Psoas muscle (tissue), 8 donors: ENCODE data around the gene CENPQ. TPM values are rescaled to one million over a fixed set of nuclear protein-coding genes. Genes with fewer than 3 reads are reported as not detected.

Experiments used
- ATAC-seq, 4 donors: fragments of 200-7000 bp; cut with Tn5 transposase; one replicate each; pipeline ENCODE4 v1.9.1; 2020; ENCODE audit warnings: moderate library complexity in 3 of 4, mild to moderate bottlenecking in 2 of 4
- DNase-seq, 2 donors: peaks; one replicate each; pipeline ENCODE4 v3.0.0-alpha.2; 2020
- H3K27ac ChIP-seq: fragments of 200-600 bp; one replicate; pipeline ENCODE4 v1.8.0; 2022
- H3K27me3 ChIP-seq, 3 donors: fragments of 200-600 bp in 1 of 3; one replicate each; pipeline versions ENCODE4 v1.6.1 to v1.8.0; 2013 to 2022; ENCODE audit warnings: low read length in 2 of 3, mild to moderate bottlenecking in 2 of 3, moderate library complexity in 1 of 3; ENCODE audit not compliant: insufficient read depth in 3 of 3
- H3K36me3 ChIP-seq, 2 donors: fragments of 200-600 bp in 1 of 2; one replicate each; pipeline versions ENCODE4 v1.6.1 to v1.8.0; 2013 to 2022; ENCODE audit warnings: low read depth in 1 of 2, mild to moderate bottlenecking in 1 of 2, moderate library complexity in 1 of 2; ENCODE audit not compliant: insufficient read depth in 1 of 2
- H3K4me1 ChIP-seq: fragments of 200-600 bp; one replicate; pipeline ENCODE4 v1.8.0; 2022
- H3K4me3 ChIP-seq: fragments of 200-600 bp; one replicate; pipeline ENCODE4 v1.8.0; 2022; ENCODE audit warnings: mild to moderate bottlenecking
- H3K9me3 ChIP-seq: fragments of 200-600 bp; one replicate; pipeline ENCODE4 v1.8.0; 2022
- CTCF ChIP-seq: fragments of 200-600 bp; IDR thresholded peaks from one replicate; pipeline ENCODE4 v1.8.0; 2022; ENCODE audit warnings: antibody characterized with exemption
- WGBS, 3 donors: extraction: QIAGEN DNeasy Blood & Tissue Kit; methylation state at CpG; one replicate each; pipeline versions ENCODE4 v1.1.6 to v1.1.7; 2013; 5-methylcytosine and 5-hydroxymethylcytosine counted together
- intact Hi-C, 2 donors: fragments of 100-400 bp; cut with DNase I; formaldehyde crosslinking; loops; one replicate each; pipeline versions ENCODE4 v1.11.0 to v1.14.2; 2022
- polyA plus RNA-seq, 3 donors: library from polyadenylated mRNA; stranded (reverse); fragments of 200-250 nt; gene quantifications; one replicate each; pipeline ENCODE4 v1.2.3, GENCODE V29; 2013
- total RNA-seq, 4 donors: library from RNA; stranded (reverse); fragmentation: NEBNext Ultra II Directional in 2 of 4; extraction: Animal tissue kit (Norgen Biotek cat#: 25700) in 2 of 4; gene quantifications; one replicate each; pipeline versions ENCODE4 v1.2.1 to v1.2.4, GENCODE V29; 2021 to 2023
- donor health status: healthy with polysubstance abuse.
- donor health status: DM: no; HTN: no; CAD: no; lungs with moderate emphysema.
- donor health status: Bipolar disorder and iron deficiency.
- donor health status: healthy.
- donor health status: DM: yes; HTN: yes; CAD: no.
- donor health status: DM: no; HTN: no; CAD: no.
- donor health status: DM: no; HTN: no; CAD: no.
- donor health status: DM: yes; HTN: yes; CAD: no.

The CENPQ gene
- total and polyA plus RNA-seq, 7 donors, result 1.9 to 5.5 (median 3.5) TPM

DNA sequence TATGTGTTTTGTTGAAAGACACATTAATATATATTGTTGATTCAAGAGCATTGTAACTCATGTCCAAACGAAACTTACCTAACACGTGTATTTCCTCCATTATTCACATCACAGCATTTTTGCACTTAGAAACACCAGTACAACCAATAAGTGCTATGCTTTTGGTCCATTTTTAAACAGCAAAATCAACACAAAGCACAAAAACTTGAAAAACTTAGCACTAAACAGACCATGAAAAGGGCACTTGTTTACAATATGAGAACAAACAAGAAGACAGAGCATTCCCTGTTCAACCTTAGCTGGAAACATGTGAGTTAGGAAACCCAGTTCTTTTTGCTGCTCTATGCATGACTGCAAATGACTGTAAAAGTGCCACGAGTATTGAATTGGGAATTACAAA is 46.2 kb downstream of the CENPQ start:
- Histone ChIP-seq H3K27me3 (peaks cover 0 to 2% (median 0%) of the 10 kb centered on the region in 3 donors), H3K4me1 (no peaks in the 10 kb centered on the region), H3K27ac (no peak overlapping the region), H3K9me3 (no peaks in the 10 kb centered on the region), H3K36me3 (no peaks in the 10 kb centered on the region), H3K4me3 (no peak overlapping the region)
- TF ChIP-seq CTCF, result no peak
- ATAC-seq, result no peak
- no peak for DNase-seq
- intact Hi-C loops, result no loop called here
- 66 to 83% (median 73%) methylated on average over 3 of the region's 3 CpGs for WGBS, 3 donors

GRCh38 chr6:49513153-49513989 is 50.2 kb downstream of the CENPQ start:
- Histone ChIP-seq H3K27me3 (peaks cover 0 to 2% (median 0%) of the 10 kb centered on the region in 3 donors), H3K27ac (no peak overlapping the region), H3K4me1 (no peaks in the 10 kb centered on the region), H3K4me3 (no peak overlapping the region), H3K36me3 (no peaks in the 10 kb centered on the region), H3K9me3 (no peaks in the 10 kb centered on the region)
- DNase-seq (no peak), ATAC-seq (no peak)
- WGBS, 3 donors, result 79 to 85% (median 81%) methylated on average over 2 of the region's 2 CpGs
- intact Hi-C loops, result no loop called here
- TF ChIP-seq CTCF, result no peak

- no peaks in the 10 kb centered on the region for H3K4me1 ChIP-seq
- H3K27ac ChIP-seq, result no peak overlapping the region
- ATAC-seq, result no peak
- peaks cover 0 to 2% (median 0%) of the 10 kb centered on the region in 3 donors for H3K27me3 ChIP-seq
- H3K36me3 ChIP-seq, result no peaks in the 10 kb centered on the region
- intact Hi-C loops, result no loop called here
- no peaks in the 10 kb centered on the region for H3K9me3 ChIP-seq
- WGBS, 3 donors, result 72 to 77% (median 73%) methylated on average over 8 of the region's 8 CpGs
- DNase-seq, result no peak
- TF ChIP-seq CTCF, result no peak
- no peak overlapping the region for H3K4me3 ChIP-seq
Measured at GRCh38 chr6:49514571-49515484, 51.7 kb downstream of the CENPQ start.

DNA sequence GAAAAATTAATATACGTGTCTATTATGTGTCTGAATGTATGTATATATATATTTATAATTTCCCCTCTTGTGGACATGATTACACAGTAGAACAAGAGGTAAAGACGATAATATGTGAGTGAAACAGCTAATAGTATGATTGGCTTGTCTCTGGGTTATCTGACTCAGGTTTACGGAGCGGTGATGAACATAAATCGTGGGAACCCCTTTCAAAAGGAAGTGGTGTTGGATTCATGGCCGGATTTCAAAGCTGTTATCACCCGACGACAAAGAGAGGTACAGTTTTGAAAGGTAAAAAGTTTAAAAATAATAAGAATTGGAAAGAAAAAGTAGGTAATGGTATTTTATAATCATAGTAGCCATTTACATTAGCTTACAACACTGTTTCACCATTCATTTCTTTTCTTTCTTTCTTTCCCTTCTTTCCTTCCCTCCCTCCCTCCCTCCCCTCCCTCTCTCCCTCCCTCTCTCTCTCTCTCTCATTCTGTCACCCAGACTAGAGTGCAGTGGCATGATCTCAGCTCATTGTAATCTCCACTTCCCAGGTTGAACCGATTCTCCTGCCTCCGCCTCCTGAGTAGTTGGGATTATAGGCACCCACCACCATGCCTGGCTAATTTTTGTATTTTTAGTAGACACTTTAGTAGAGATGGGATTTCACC is 52.4 kb downstream of the CENPQ start:
- ATAC-seq (no peak), DNase-seq (no peak)
- Histone ChIP-seq H3K9me3 (no peaks in the 10 kb centered on the region), H3K36me3 (no peaks in the 10 kb centered on the region), H3K4me1 (no peaks in the 10 kb centered on the region), H3K27me3 (peaks cover 0 to 2% (median 0%) of the 10 kb centered on the region in 3 donors), H3K27ac (no peak overlapping the region), H3K4me3 (no peak overlapping the region)
- WGBS, 3 donors, result 76 to 77% (median 77%) methylated on average over 10 of the region's 10 CpGs
- TF ChIP-seq CTCF, result no peak
- intact Hi-C loops, result no loop called here
